Measurements from ENCODE around the gene ZNF668.
"Not testable (repeated sequence)": the region's sequence is repeated elsewhere in the genome, so short reads cannot be mapped to it uniquely, and the experiment has no call there.

ZNF668 gene

GRCh38 chr16:31100876-31101641 lies 27.0 kb upstream of the ZNF668 start:
- DNase-seq (ENCODE audit: low read depth in 2 of 2), result not testable (repeated sequence)

- no peak for DNase-seq (ENCODE audit: low read depth in 2 of 2)
These were observed 26.0 kb upstream of the ZNF668 start for GRCh38 chr16:31099860-31100638.

GRCh38 chr16:31094424-31095120 lies 20.5 kb upstream of the ZNF668 start, which contains the start of gene VKORC1:
Gene VKORC1 (minus strand): TSS chr16:31094797. CDS start chr16:31094729, 68 bp downstream.
- DNase-seq (ENCODE audit: low read depth in 2 of 2), result peak; percentile 62 to 66

GRCh38 chr16:31094088-31094423 lies 20.0 kb upstream of the ZNF668 start:
- no peak for DNase-seq (ENCODE audit: low read depth in 2 of 2)

GRCh38 chr16:31093132-31093703 lies 19.2 kb upstream of the ZNF668 start:
- DNase-seq (ENCODE audit: low read depth in 2 of 2), result no peak

GRCh38 chr16:31092330-31092729 lies 18.3 kb upstream of the ZNF668 start:
- DNase-seq (ENCODE audit: low read depth in 2 of 2), result no peak

- no peak for DNase-seq (ENCODE audit: low read depth in 2 of 2)
These were observed 16.5 kb upstream of the ZNF668 start for GRCh38 chr16:31090540-31090939.

- no peak for DNase-seq (ENCODE audit: low read depth in 2 of 2)
These were observed 15.2 kb upstream of the ZNF668 start for GRCh38 chr16:31089199-31089598.

- no peak for DNase-seq (ENCODE audit: low read depth in 2 of 2)
These were observed 14.6 kb upstream of the ZNF668 start, which contains the start of gene PRSS53 for GRCh38 chr16:31088459-31089183. Gene PRSS53 (minus strand): TSS chr16:31088943. CDS start chr16:31088809, 134 bp downstream.

GRCh38 chr16:31087971-31088370 lies 13.9 kb upstream of the ZNF668 start:
- DNase-seq (ENCODE audit: low read depth in 2 of 2), result no peak

- DNase-seq (ENCODE audit: low read depth in 2 of 2), result no peak
These were observed 13.4 kb upstream of the ZNF668 start for GRCh38 chr16:31087481-31087880.

GRCh38 chr16:31086629-31086906 lies 12.5 kb upstream of the ZNF668 start:
- no peak for DNase-seq (ENCODE audit: low read depth in 2 of 2)

- no peak for DNase-seq (ENCODE audit: low read depth in 2 of 2)
These were observed 12.0 kb upstream of the ZNF668 start for GRCh38 chr16:31085873-31086628.

- no peak for DNase-seq (ENCODE audit: low read depth in 2 of 2)
These were observed 11.4 kb upstream of the ZNF668 start for GRCh38 chr16:31085411-31085810.

GRCh38 chr16:31084584-31085302 lies 10.7 kb upstream of the ZNF668 start:
- DNase-seq (ENCODE audit: low read depth in 2 of 2), result no peak

GRCh38 chr16:31083981-31084380 lies 9.9 kb upstream of the ZNF668 start:
- DNase-seq (ENCODE audit: low read depth in 2 of 2), result no peak

GRCh38 chr16:31083556-31083955 lies 9.5 kb upstream of the ZNF668 start:
- DNase-seq (ENCODE audit: low read depth in 2 of 2), result no peak

- DNase-seq (ENCODE audit: low read depth in 2 of 2), result no peak
These were observed 9.0 kb upstream of the ZNF668 start for GRCh38 chr16:31083081-31083480.

- DNase-seq (ENCODE audit: low read depth in 2 of 2), result no peak
These were observed 8.5 kb upstream of the ZNF668 start for GRCh38 chr16:31082368-31083045.
